CD4-positive, alpha-beta T cell treated with Interleukin-12 subunit alpha and Interleukin-12 subunit beta, for 1 hour (primary cell): ENCODE results near the gene LRRC14B.
"Not testable (repeated sequence)": the region's sequence is repeated elsewhere in the genome, so short reads cannot be mapped to it uniquely, and the experiment has no call there.

ENCODE experiments used
- DNase-seq: peaks from one replicate; pipeline ENCODE4 v3.0.0-alpha.2; 2020

LRRC14B gene

GRCh38 chr5:160921-161802 is 30.1 kb upstream of the LRRC14B start:
- no peak for DNase-seq

GRCh38 chr5:161803-162110 is 29.5 kb upstream of the LRRC14B start:
- DNase-seq: no peak

GRCh38 chr5:162190-162564 is 29.1 kb upstream of the LRRC14B start:
- DNase-seq: no peak

GRCh38 chr5:162565-163337 is 28.5 kb upstream of the LRRC14B start:
- no peak for DNase-seq

GRCh38 chr5:163338-163620 is 28.0 kb upstream of the LRRC14B start:
- DNase-seq: no peak

- no peak for DNase-seq
Observed at GRCh38 chr5:163841-164240, 27.5 kb upstream of the LRRC14B start.

GRCh38 chr5:164244-164643 is 27.1 kb upstream of the LRRC14B start:
- DNase-seq: no peak

GRCh38 chr5:164783-165182 is 26.5 kb upstream of the LRRC14B start:
- not testable (repeated sequence) for DNase-seq

- DNase-seq: no peak
Observed at GRCh38 chr5:166441-167372, 24.6 kb upstream of the LRRC14B start.

GRCh38 chr5:167511-167910 is 23.8 kb upstream of the LRRC14B start:
- DNase-seq: no peak

GRCh38 chr5:167982-168660 is 23.2 kb upstream of the LRRC14B start:
- DNase-seq: no peak

- no peak for DNase-seq
Observed at GRCh38 chr5:169071-169727, 22.1 kb upstream of the LRRC14B start.

- DNase-seq: no peak
Observed at GRCh38 chr5:169728-170094, 21.6 kb upstream of the LRRC14B start.

GRCh38 chr5:170971-171800 is 20.1 kb upstream of the LRRC14B start:
- no peak for DNase-seq

- DNase-seq: no peak
Observed at GRCh38 chr5:171801-172331, 19.4 kb upstream of the LRRC14B start.

- no peak for DNase-seq
Observed at GRCh38 chr5:172421-172820, 18.9 kb upstream of the LRRC14B start.

- no peak for DNase-seq
Observed at GRCh38 chr5:172841-173251, 18.4 kb upstream of the LRRC14B start.

GRCh38 chr5:173392-174290 is 17.7 kb upstream of the LRRC14B start:
- DNase-seq: no peak

GRCh38 chr5:174291-174600 is 17.0 kb upstream of the LRRC14B start:
- DNase-seq: no peak

- no peak for DNase-seq
Observed at GRCh38 chr5:174876-175465, 16.3 kb upstream of the LRRC14B start.
